ENCODE data around the gene SLC4A8. TPM values are rescaled to one million over a fixed set of nuclear protein-coding genes. Genes with fewer than 3 reads are reported as not detected.

SLC4A8 gene
- total RNA-seq, 2 donors from 2014 or later: 0.59 to 1.1 TPM

- Histone ChIP-seq H3K9me3 (no peaks in the 10 kb centered on the region), H3K27ac (no peak overlapping the region), H3K9ac (ENCODE audit: low read depth in 2 of 2, low read length in 2 of 2) (no peak overlapping the region), H3K36me3 (no peaks in the 10 kb centered on the region), H3K27me3 (no peaks in the 10 kb centered on the region), H3K4me1 (no peaks in the 10 kb centered on the region), H3K4me3 (no peak overlapping the region)
- TF ChIP-seq CTCF (IDR thresholded peaks at IDR 0.05): no peak
- DNase-seq: no peak
- intact Hi-C loops (cut with DNase I): no loop called here
Measured at GRCh38 chr12:51413791-51414190, 10.8 kb upstream of the SLC4A8 start.

GRCh38 chr12:51415931-51416330 lies 8.7 kb upstream of the SLC4A8 start:
- intact Hi-C loops (cut with DNase I): no loop called here
- no peaks in the 10 kb centered on the region for H3K27me3 ChIP-seq
- no peak overlapping the region for H3K27ac ChIP-seq

GRCh38 chr12:51417826-51418225 lies 6.8 kb upstream of the SLC4A8 start:
- no peak for DNase-seq
- H3K36me3 ChIP-seq: no peaks in the 10 kb centered on the region
- no peak overlapping the region for H3K27ac ChIP-seq
- no peak for TF ChIP-seq CTCF (IDR thresholded peaks at IDR 0.05)
- H3K4me3 ChIP-seq: no peak overlapping the region
- H3K9ac ChIP-seq (ENCODE audit: low read depth in 2 of 2, low read length in 2 of 2): no peak overlapping the region
- H3K27me3 ChIP-seq: no peaks in the 10 kb centered on the region
- no peaks in the 10 kb centered on the region for H3K4me1 ChIP-seq
- H3K9me3 ChIP-seq: no peaks in the 10 kb centered on the region
- intact Hi-C loops (cut with DNase I): no loop called here

More at GRCh38 chr12:51415931-51416330, 8.7 kb upstream of the SLC4A8 start:
- Histone ChIP-seq H3K9ac (ENCODE audit: low read depth in 2 of 2, low read length in 2 of 2) (no peak overlapping the region), H3K4me1 (no peaks in the 10 kb centered on the region), H3K9me3 (no peaks in the 10 kb centered on the region), H3K4me3 (no peak overlapping the region), H3K36me3 (no peaks in the 10 kb centered on the region)
- TF ChIP-seq CTCF (IDR thresholded peaks at IDR 0.05): no peak
- DNase-seq: no peak

GRCh38 chr12:51419425-51420193 lies 5.0 kb upstream of the SLC4A8 start:
- Histone ChIP-seq H3K4me1 (peaks cover 3% of the 10 kb centered on the region), H3K9me3 (no peaks in the 10 kb centered on the region), H3K27ac (no peak overlapping the region), H3K4me3 (no peak overlapping the region), H3K36me3 (no peaks in the 10 kb centered on the region), H3K9ac (ENCODE audit: low read depth in 2 of 2, low read length in 2 of 2) (no peak overlapping the region), H3K27me3 (no peaks in the 10 kb centered on the region)
- intact Hi-C loops (cut with DNase I): loop anchor here (5.0 to 10.0 kb wide), 3 partner anchors 255 to 453 kb away; no protein-coding TSS in a partner anchor
- no peak for DNase-seq
- no peak for TF ChIP-seq CTCF (IDR thresholded peaks at IDR 0.05)

GRCh38 chr12:51421266-51421884 lies 3.3 kb upstream of the SLC4A8 start:
- peak; percentile 66 for DNase-seq
- no peak overlapping the region for H3K4me3 ChIP-seq
- H3K27me3 ChIP-seq: no peaks in the 10 kb centered on the region
- H3K9me3 ChIP-seq: no peaks in the 10 kb centered on the region
- intact Hi-C loops (cut with DNase I): loop anchor here (5.0 to 10.0 kb wide), 3 partner anchors 253 to 451 kb away; no protein-coding TSS in a partner anchor
- no peak overlapping the region for H3K27ac ChIP-seq
- no peak overlapping the region for H3K9ac ChIP-seq (ENCODE audit: low read depth in 2 of 2, low read length in 2 of 2)
- no peaks in the 10 kb centered on the region for H3K36me3 ChIP-seq
- H3K4me1 ChIP-seq: peaks cover 9% of the 10 kb centered on the region
- peak; percentile 66 for TF ChIP-seq CTCF (IDR thresholded peaks at IDR 0.05)
